Measurements from ENCODE around the gene CFAP43. TPM values are rescaled to one million over a fixed set of nuclear protein-coding genes. Genes with fewer than 3 reads are reported as not detected.

CFAP43 gene
- total and polyA plus RNA-seq, 10 of the 15 experiments (the other 5 are each of a cell fraction or from before 2014, with no cell fraction given): 0.06 to 0.14 (median 0.10) TPM; not detected in 5

DNA sequence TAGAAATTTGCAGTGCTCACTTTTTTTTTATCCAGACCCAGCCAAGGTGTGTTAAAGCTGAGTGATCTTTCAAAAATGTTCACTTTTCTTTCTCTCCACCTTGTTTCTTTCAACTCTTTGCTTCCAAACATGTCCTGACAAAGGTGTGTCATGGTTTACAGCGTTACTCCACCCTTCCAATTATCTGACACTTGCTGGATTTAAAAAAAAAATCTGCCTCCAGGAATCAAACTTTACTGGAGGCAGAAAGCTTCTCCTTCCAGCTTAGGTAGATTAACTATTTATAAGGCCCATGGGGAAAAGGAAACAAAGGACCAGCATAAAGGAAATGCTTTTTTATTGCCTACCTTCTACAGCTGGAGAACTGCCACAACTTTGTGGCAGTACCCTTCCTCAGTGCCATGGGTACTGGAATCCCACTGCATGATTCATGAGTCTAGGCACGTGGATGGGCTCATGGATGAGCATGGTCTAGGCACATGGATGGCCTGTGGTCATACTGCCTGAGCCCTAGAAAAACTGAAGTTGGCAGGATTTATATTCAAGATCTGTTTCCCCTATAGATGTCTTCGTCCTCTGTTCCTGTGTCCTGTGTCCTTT lies 146.3 kb downstream of the CFAP43 start, which contains the start of gene COL17A1:
Gene COL17A1 (minus strand): TSS at position 80 of the 600 bp plus-strand sequence. CDS start 5,207 bp downstream, outside the sequence.
- ChIA-PET RAD21 (ENCODE audit: unreplicated experiment) (no interaction called here), POLR2A (no interaction called here), CTCF (no interaction called here), SMC1A (ENCODE audit: uncharacterized antibody, unreplicated experiment) (interaction anchor here (0.8 kb wide), 1 partner anchor 195 kb away, joined by 3 read pairs; no protein-coding TSS in a partner anchor)
- in situ Hi-C loops (cut with MboI) (no loop called here), intact Hi-C loops (cut with micrococcal nuclease; ENCODE audit: unreplicated experiment) (no loop called here)
- DNase-seq (ENCODE audit: low read depth, low spot score) (no peak), ATAC-seq (no peak), FAIRE-seq (no peak)
- no peak within 1 kb of the TSS for H3K4me2 ChIP-seq (ENCODE audit: control insufficient read depth, insufficient read depth)
- BruUV-seq (replicated peaks): no TSS peak
- no peak within 1 kb of the TSS for H3K27ac ChIP-seq (ENCODE audit: control insufficient read depth, insufficient read depth)
- no peaks in the 10 kb centered on the region for H3K36me3 ChIP-seq (ENCODE audit: control insufficient read depth in 2 of 2, insufficient read depth in 2 of 2, low read length in 1 of 2)
- H3K9ac ChIP-seq (ENCODE audit: control insufficient read depth, insufficient read depth, low read length): no peak within 1 kb of the TSS
- H3K4me3 ChIP-seq: no peak within 1 kb of the TSS
- H3K79me2 ChIP-seq (ENCODE audit: control insufficient read depth, insufficient read depth, low read length): no peaks in the 10 kb centered on the region
- no peak for TF ChIP-seq HCFC1 (IDR thresholded peaks at IDR 0.05; ENCODE audit: low read length)
- TF ChIP-seq, protein P1, sequence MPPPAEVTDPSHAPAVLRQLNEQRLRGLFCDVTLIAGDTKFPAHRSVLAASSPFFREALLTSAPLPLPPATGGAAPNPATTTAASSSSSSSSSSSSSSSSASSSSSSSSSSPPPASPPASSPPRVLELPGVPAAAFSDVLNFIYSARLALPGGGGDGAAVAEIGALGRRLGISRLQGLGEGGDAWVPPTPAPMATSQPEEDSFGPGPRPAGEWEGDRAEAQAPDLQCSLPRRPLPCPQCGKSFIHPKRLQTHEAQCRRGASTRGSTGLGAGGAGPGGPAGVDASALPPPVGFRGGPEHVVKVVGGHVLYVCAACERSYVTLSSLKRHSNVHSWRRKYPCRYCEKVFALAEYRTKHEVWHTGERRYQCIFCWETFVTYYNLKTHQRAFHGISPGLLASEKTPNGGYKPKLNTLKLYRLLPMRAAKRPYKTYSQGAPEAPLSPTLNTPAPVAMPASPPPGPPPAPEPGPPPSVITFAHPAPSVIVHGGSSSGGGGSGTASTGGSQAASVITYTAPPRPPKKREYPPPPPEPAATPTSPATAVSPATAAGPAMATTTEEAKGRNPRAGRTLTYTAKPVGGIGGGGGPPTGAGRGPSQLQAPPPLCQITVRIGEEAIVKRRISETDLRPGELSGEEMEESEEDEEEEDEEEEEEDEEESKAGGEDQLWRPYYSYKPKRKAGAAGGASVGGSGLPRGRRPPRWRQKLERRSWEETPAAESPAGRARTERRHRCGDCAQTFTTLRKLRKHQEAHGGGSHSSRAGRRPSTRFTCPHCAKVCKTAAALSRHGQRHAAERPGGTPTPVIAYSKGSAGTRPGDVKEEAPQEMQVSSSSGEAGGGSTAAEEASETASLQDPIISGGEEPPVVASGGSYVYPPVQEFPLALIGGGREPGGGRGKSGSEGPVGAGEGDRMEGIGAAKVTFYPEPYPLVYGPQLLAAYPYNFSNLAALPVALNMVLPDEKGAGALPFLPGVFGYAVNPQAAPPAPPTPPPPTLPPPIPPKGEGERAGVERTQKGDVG (CRISPR knock-in tag; IDR thresholded peaks at IDR 0.05): no peak
- no peak for TF ChIP-seq RFX5 (IDR thresholded peaks at IDR 0.05; ENCODE audit: low read depth, low read length)
- TF ChIP-seq, protein P2, sequence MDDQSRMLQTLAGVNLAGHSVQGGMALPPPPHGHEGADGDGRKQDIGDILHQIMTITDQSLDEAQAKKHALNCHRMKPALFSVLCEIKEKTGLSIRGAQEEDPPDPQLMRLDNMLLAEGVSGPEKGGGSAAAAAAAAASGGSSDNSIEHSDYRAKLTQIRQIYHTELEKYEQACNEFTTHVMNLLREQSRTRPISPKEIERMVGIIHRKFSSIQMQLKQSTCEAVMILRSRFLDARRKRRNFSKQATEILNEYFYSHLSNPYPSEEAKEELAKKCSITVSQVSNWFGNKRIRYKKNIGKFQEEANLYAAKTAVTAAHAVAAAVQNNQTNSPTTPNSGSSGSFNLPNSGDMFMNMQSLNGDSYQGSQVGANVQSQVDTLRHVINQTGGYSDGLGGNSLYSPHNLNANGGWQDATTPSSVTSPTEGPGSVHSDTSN (IDR thresholded peaks at IDR 0.05; ENCODE audit: insufficient replicate concordance, low read depth, low read length): no peak
- TF ChIP-seq, protein P3, sequence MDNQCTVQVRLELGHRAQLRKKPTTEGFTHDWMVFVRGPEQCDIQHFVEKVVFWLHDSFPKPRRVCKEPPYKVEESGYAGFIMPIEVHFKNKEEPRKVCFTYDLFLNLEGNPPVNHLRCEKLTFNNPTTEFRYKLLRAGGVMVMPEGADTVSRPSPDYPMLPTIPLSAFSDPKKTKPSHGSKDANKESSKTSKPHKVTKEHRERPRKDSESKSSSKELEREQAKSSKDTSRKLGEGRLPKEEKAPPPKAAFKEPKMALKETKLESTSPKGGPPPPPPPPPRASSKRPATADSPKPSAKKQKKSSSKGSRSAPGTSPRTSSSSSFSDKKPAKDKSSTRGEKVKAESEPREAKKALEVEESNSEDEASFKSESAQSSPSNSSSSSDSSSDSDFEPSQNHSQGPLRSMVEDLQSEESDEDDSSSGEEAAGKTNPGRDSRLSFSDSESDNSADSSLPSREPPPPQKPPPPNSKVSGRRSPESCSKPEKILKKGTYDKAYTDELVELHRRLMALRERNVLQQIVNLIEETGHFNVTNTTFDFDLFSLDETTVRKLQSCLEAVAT (IDR thresholded peaks at IDR 0.05): no peak
- TF ChIP-seq TCF3 (IDR thresholded peaks at IDR 0.05; ENCODE audit: borderline replicate concordance, insufficient read depth, low read depth, low read length): no peak
- TF ChIP-seq, protein P4, sequence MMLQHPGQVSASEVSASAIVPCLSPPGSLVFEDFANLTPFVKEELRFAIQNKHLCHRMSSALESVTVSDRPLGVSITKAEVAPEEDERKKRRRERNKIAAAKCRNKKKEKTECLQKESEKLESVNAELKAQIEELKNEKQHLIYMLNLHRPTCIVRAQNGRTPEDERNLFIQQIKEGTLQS (IDR thresholded peaks at IDR 0.05; ENCODE audit: borderline replicate concordance, extremely low read depth, low read depth, low read length): no peak
- TF ChIP-seq MEF2A (IDR thresholded peaks at IDR 0.05; ENCODE audit: insufficient read depth, low read depth, low read length): no peak
- H3K4me1 ChIP-seq (ENCODE audit: control insufficient read depth, insufficient read depth, low read length): no peaks in the 10 kb centered on the region
- H3K9me3 ChIP-seq (replicated peaks; ENCODE audit: control insufficient read depth, insufficient read depth, low read length): no peaks in the 10 kb centered on the region
- no peak within 1 kb of the TSS for H2AFZ ChIP-seq (ENCODE audit: control insufficient read depth, low read depth, low read length)
- no peaks in the 10 kb centered on the region for H3K27me3 ChIP-seq (replicated peaks in 1 of 2; ENCODE audit: control insufficient read depth in 2 of 2, insufficient read depth in 2 of 2, low read length in 1 of 2)
- WGBS (ENCODE audit: insufficient coverage, insufficient replicate concordance, low lambda C conversion rate, missing lambda C conversion rate): 3% methylated on average over 3 of the region's 3 CpGs
- no peaks in the 10 kb centered on the region for H4K20me1 ChIP-seq (ENCODE audit: control insufficient read depth, insufficient read depth)

Data from GM12878 (cell line).